NOMO-1 treated with DMSO at 0.1 percent for 48 hours (cell line): ENCODE measurements around the gene EEF1A2.

Experiments used
- DNase-seq: peaks from one replicate; lab custom pipeline; 2025; ENCODE audit not compliant: unreplicated experiment; lab: John Stamatoyannopoulos, UW

The EEF1A2 gene

GRCh38 chr20:63500902-63501817, 2.3 kb upstream of the EEF1A2 start:
- no peak for DNase-seq

- DNase-seq, result no peak
Observed at GRCh38 chr20:63500151-63500901, 1.4 kb upstream of the EEF1A2 start.

- DNase-seq, result no peak
Observed at GRCh38 chr20:63499338-63499969, 571 bp upstream of the EEF1A2 start.

GRCh38 chr20:63497946-63498935, 642 bp downstream of the EEF1A2 start:
- no peak for DNase-seq

GRCh38 chr20:63497138-63497945, 1.5 kb downstream of the EEF1A2 start:
- DNase-seq, result no peak

- DNase-seq, result no peak
Observed at GRCh38 chr20:63496596-63497120, 2.2 kb downstream of the EEF1A2 start.

GRCh38 chr20:63495741-63496595, 2.9 kb downstream of the EEF1A2 start:
- peak; percentile 24 for DNase-seq

- DNase-seq, result no peak
Observed at GRCh38 chr20:63495167-63495720, 3.6 kb downstream of the EEF1A2 start.

GRCh38 chr20:63494420-63495166, 4.3 kb downstream of the EEF1A2 start:
- DNase-seq, result no peak

- DNase-seq, result no peak
Observed at GRCh38 chr20:63494084-63494419, 4.8 kb downstream of the EEF1A2 start.

- no peak for DNase-seq
Observed at GRCh38 chr20:63493563-63494020, 5.3 kb downstream of the EEF1A2 start.

GRCh38 chr20:63492982-63493381, 5.9 kb downstream of the EEF1A2 start:
- DNase-seq, result no peak

- DNase-seq, result no peak
Observed at GRCh38 chr20:63492518-63492917, 6.4 kb downstream of the EEF1A2 start.

- DNase-seq, result no peak
Observed at GRCh38 chr20:63491635-63492230, 7.2 kb downstream of the EEF1A2 start.

- DNase-seq, result no peak
Observed at GRCh38 chr20:63491078-63491477, 7.8 kb downstream of the EEF1A2 start.

GRCh38 chr20:63490416-63490815, 8.5 kb downstream of the EEF1A2 start:
- DNase-seq, result no peak
